ENCODE results near the gene LRP1.

Gene LRP1

GRCh38 chr12:57134949-57135348, 6.7 kb downstream of the LRP1 start:
- ChIA-PET CTCF (interaction anchor here (1.1 kb wide), 1 partner anchor 11 kb away, joined by 5 read pairs; no protein-coding TSS in a partner anchor), POLR2A (no interaction called here)
- no peak for TF ChIP-seq ARNT (IDR thresholded peaks at IDR 0.05)
- no peak for TF ChIP-seq SP1 (IDR thresholded peaks at IDR 0.05)
- no peak for TF ChIP-seq FOXK2 (IDR thresholded peaks at IDR 0.05)
- no peak for TF ChIP-seq TARDBP (IDR thresholded peaks at IDR 0.05)
- TF ChIP-seq ZNF384 (IDR thresholded peaks at IDR 0.05) = no peak
- no peak for TF ChIP-seq CTBP1 (IDR thresholded peaks at IDR 0.05; ENCODE audit: borderline replicate concordance)
- no peak for TF ChIP-seq FOXM1 (IDR thresholded peaks at IDR 0.05; ENCODE audit: borderline replicate concordance)
- no peak for TF ChIP-seq HDGF (IDR thresholded peaks at IDR 0.05; ENCODE audit: borderline replicate concordance)
- TF ChIP-seq L3MBTL2 (conservative IDR thresholded peaks at IDR 0.05) = no peak
- no peak for TF ChIP-seq LEF1 (IDR thresholded peaks at IDR 0.05; ENCODE audit: borderline replicate concordance)
- no peak for DNase-seq (ENCODE audit: extremely low spot score)

GRCh38 chr12:57135527-57136326, 7.4 kb downstream of the LRP1 start:
- no peak for TF ChIP-seq FOXK2 (IDR thresholded peaks at IDR 0.05)
- TF ChIP-seq BHLHE40 (IDR thresholded peaks at IDR 0.05; ENCODE audit: borderline replicate concordance) = no peak
- TF ChIP-seq ARNT (IDR thresholded peaks at IDR 0.05) = no peak
- TF ChIP-seq FOXA1 (IDR thresholded peaks at IDR 0.05) = no peak
- no peak for TF ChIP-seq SUZ12 (IDR thresholded peaks at IDR 0.05)
- TF ChIP-seq HDGF (IDR thresholded peaks at IDR 0.05; ENCODE audit: borderline replicate concordance) = no peak
- no peak for TF ChIP-seq PKNOX1 (IDR thresholded peaks at IDR 0.05)
- CTCF ChIA-PET = interaction anchor here (1.0 to 1.1 kb wide), 2 partner anchors 11 to 40 kb away, joined by 4 to 5 read pairs; no protein-coding TSS in a partner anchor
- POLR2A ChIA-PET = interaction anchor here (1.3 kb wide), 1 partner anchor 8 kb away, joined by 7 read pairs; the partner anchor contains the start of gene LRP1
- DNase-seq (ENCODE audit: extremely low spot score) = no peak

GRCh38 chr12:57138526-57139272, 10.4 kb downstream of the LRP1 start:
- POLR2A ChIA-PET = interaction anchor here (0.6 kb wide), 2 partner anchors 11 to 16 kb away, joined by 3 read pairs; no protein-coding TSS in a partner anchor
- no peak for DNase-seq (ENCODE audit: extremely low spot score)
- CTCF ChIA-PET = no interaction called here
- TF ChIP-seq ARNT (IDR thresholded peaks at IDR 0.05) = no peak
- TF ChIP-seq ELF4 (IDR thresholded peaks at IDR 0.05) = no peak

DNA sequence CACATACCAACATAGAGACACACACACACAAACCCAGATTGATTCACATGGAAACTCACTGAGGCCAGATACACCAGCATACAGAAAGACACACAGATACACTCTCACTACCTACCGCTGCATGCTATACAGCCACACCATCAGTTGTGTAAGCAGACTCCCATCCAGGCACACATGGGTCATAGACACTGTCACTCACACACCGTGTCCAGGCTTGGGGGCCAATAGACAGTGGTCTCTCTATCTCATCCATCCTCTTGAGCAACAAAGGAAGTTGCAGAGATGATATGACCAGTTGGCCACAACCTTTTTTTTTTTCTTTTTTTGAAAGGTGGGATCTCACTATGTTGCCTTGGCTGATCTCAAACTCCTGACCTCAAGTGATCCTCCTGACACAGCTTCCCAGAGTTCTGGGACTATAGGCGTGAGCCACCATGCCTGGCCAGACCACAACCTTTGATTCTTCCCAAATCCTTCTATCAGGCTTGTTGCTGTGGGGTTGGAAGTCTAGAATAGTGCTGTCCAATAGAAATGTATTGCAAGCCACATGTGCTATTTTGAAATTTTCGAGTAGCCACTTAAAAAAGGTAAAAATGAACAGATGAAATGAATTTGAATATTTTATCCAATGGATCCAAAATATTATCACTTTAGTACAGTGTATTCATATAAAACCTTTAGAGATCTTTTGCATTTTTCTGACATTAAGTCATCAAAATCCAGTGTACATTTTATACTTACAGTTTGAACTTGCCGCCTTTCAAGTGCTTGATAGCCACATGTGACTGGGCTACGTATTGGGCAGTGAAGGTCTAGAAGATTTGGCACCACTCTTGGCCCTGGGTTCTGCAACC, 11.7 kb downstream of the LRP1 start:
- ChIA-PET POLR2A (no interaction called here), CTCF (interaction anchor here (1.2 kb wide), 1 partner anchor 16 kb away, joined by 3 read pairs; no protein-coding TSS in a partner anchor)
- no peak for TF ChIP-seq ELF4 (IDR thresholded peaks at IDR 0.05)
- no peak for TF ChIP-seq LEF1 (IDR thresholded peaks at IDR 0.05; ENCODE audit: borderline replicate concordance)
- no peak for TF ChIP-seq SUZ12 (IDR thresholded peaks at IDR 0.05)
- TF ChIP-seq PKNOX1 (IDR thresholded peaks at IDR 0.05) = no peak
- no peak for TF ChIP-seq BHLHE40 (IDR thresholded peaks at IDR 0.05; ENCODE audit: borderline replicate concordance)
- no peak for TF ChIP-seq NFRKB (IDR thresholded peaks at IDR 0.05)
- no peak for TF ChIP-seq ARNT (IDR thresholded peaks at IDR 0.05)
- TF ChIP-seq CTBP1 (IDR thresholded peaks at IDR 0.05; ENCODE audit: borderline replicate concordance) = no peak
- TF ChIP-seq FOXK2 (IDR thresholded peaks at IDR 0.05) = no peak
- no peak for TF ChIP-seq FOXM1 (IDR thresholded peaks at IDR 0.05; ENCODE audit: borderline replicate concordance)
- no peak for DNase-seq (ENCODE audit: extremely low spot score)

DNA sequence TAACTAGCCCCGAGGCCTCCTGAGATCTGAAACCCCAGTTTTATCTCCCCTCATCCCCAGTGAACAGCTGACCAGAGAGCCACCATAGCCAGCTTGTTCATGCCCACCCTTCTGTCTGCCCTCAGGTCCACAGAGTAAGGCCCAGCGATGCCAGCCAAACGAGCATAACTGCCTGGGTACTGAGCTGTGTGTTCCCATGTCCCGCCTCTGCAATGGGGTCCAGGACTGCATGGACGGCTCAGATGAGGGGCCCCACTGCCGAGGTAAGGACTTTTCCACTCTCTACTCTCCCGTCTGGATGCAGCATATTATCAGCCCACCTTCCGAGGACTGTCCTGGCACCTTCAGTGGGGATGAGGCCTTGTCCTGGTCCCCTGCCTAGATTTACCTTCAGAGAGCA, 13.0 kb downstream of the LRP1 start:
- TF ChIP-seq HDGF (IDR thresholded peaks at IDR 0.05; ENCODE audit: borderline replicate concordance) (no peak), NFRKB (IDR thresholded peaks at IDR 0.05) (no peak), SUZ12 (IDR thresholded peaks at IDR 0.05) (no peak), FOXK2 (IDR thresholded peaks at IDR 0.05) (no peak), ELF4 (IDR thresholded peaks at IDR 0.05) (no peak), TARDBP (IDR thresholded peaks at IDR 0.05) (no peak), ARNT (IDR thresholded peaks at IDR 0.05) (no peak), FOXM1 (IDR thresholded peaks at IDR 0.05; ENCODE audit: borderline replicate concordance) (no peak), FOXA1 (IDR thresholded peaks at IDR 0.05) (no peak), SP1 (IDR thresholded peaks at IDR 0.05) (no peak), PKNOX1 (IDR thresholded peaks at IDR 0.05) (no peak), BHLHE40 (IDR thresholded peaks at IDR 0.05; ENCODE audit: borderline replicate concordance) (no peak), ZNF384 (IDR thresholded peaks at IDR 0.05) (no peak), L3MBTL2 (conservative IDR thresholded peaks at IDR 0.05) (no peak)
- CTCF ChIA-PET = interaction anchor here (0.7 kb wide), 1 partner anchor 35 kb away, joined by 3 read pairs; no protein-coding TSS in a partner anchor
- POLR2A ChIA-PET = interaction anchor here (2.1 kb wide), 1 partner anchor 13 kb away, joined by 5 read pairs; the partner anchor contains the start of gene LRP1
- DNase-seq (ENCODE audit: extremely low spot score) = no peak

Data from HEK293T (cell line).